Ishikawa (cell line): ENCODE data around the gene CDC20.

Source experiments
- CEBPB ChIP-seq: IDR thresholded peaks from 2 replicates; pipeline ENCODE4 v1.6.1; 2012
- CREB1 ChIP-seq: IDR thresholded peaks from 2 replicates; pipeline ENCODE4 v1.6.1; 2012; ENCODE audit warnings: low read depth
- EGR1 ChIP-seq: IDR thresholded peaks from 2 replicates; pipeline ENCODE4 v1.6.1; 2012
- EP300 ChIP-seq: IDR thresholded peaks from 2 replicates; pipeline ENCODE4 v1.6.1; 2012; ENCODE audit warnings: borderline replicate concordance
- FOXM1 ChIP-seq: IDR thresholded peaks from 2 replicates; pipeline ENCODE4 v1.6.1; 2012; ENCODE audit warnings: low read depth, borderline replicate concordance
- MAX ChIP-seq: IDR thresholded peaks from 2 replicates; pipeline ENCODE4 v1.6.1; 2012
- NFIC ChIP-seq: IDR thresholded peaks from 2 replicates; pipeline ENCODE4 v1.6.1; 2012
- RAD21 ChIP-seq: IDR thresholded peaks from 2 replicates; pipeline ENCODE4 v1.6.1; 2012; ENCODE audit warnings: low read depth
- REST ChIP-seq: IDR thresholded peaks from 2 replicates; pipeline ENCODE4 v1.6.1; 2012; ENCODE audit warnings: low read depth, mild to moderate bottlenecking
- TAF1 ChIP-seq: IDR thresholded peaks from 2 replicates; pipeline ENCODE4 v1.6.1; 2012; ENCODE audit warnings: low read depth, mild to moderate bottlenecking
- TCF12 ChIP-seq: IDR thresholded peaks from 2 replicates; pipeline ENCODE4 v1.6.1; 2012; ENCODE audit warnings: low read depth
- TEAD4 ChIP-seq: IDR thresholded peaks from 2 replicates; pipeline ENCODE4 v1.6.1; 2012
- USF1 ChIP-seq: IDR thresholded peaks from 2 replicates; pipeline ENCODE4 v1.6.1; 2012
- YY1 ChIP-seq: IDR thresholded peaks from 2 replicates; pipeline ENCODE4 v1.6.1; 2012; ENCODE audit warnings: low read depth
- ZBTB7A ChIP-seq: IDR thresholded peaks from 2 replicates; pipeline ENCODE4 v1.6.1; 2012; ENCODE audit warnings: low read depth

Gene CDC20

GRCh38 chr1:43392702-43393101, 33.9 kb downstream of the CDC20 start:
- TF ChIP-seq TCF12 (no peak), YY1 (no peak), TEAD4 (no peak), NFIC (no peak), CREB1 (no peak), TAF1 (no peak), MAX (no peak), EP300 (no peak), REST (no peak), RAD21 (no peak), CEBPB (no peak), EGR1 (no peak)

- TF ChIP-seq RAD21, result no peak
- TF ChIP-seq REST, result no peak
- no peak for TF ChIP-seq TCF12
- TF ChIP-seq NFIC, result no peak
- TF ChIP-seq FOXM1, result no peak
- no peak for TF ChIP-seq EP300
- TF ChIP-seq MAX, result no peak
These were observed 36.7 kb downstream of the CDC20 start for GRCh38 chr1:43395523-43395922.

- TF ChIP-seq CEBPB (no peak), TAF1 (no peak), CREB1 (no peak), RAD21 (no peak), REST (no peak), MAX (no peak), EGR1 (no peak), NFIC (no peak), TCF12 (no peak), TEAD4 (no peak), USF1 (no peak), ZBTB7A (no peak), EP300 (no peak), FOXM1 (no peak), YY1 (no peak)
These were observed 37.3 kb downstream of the CDC20 start for GRCh38 chr1:43396059-43396458.

- TF ChIP-seq REST (no peak), RAD21 (no peak), CEBPB (no peak), USF1 (no peak), FOXM1 (no peak)
These were observed 39.4 kb downstream of the CDC20 start for GRCh38 chr1:43398227-43398626.
